HepG2 (cell line): ENCODE measurements around the gene SCAF4. TPM values are rescaled to one million over a fixed set of nuclear protein-coding genes. Genes with fewer than 3 reads are reported as not detected.

Experiments used
- ATAC-seq: fragments of 200-7000 bp; cut with Tn5 transposase; 3 replicates; pipeline ENCODE4 v1.9.1; 2020; ENCODE audit warnings: mild to moderate bottlenecking, moderate library complexity
- BruUV-seq: library from RNA; stranded (reverse); fragments of 400-500 nt; replicated peaks from 2 replicates; lab custom pipeline; 2021; lab: Mats Ljungman, UMichigan
- CTCF ChIA-PET: fragments of 300-600 bp; formaldehyde crosslinking; extraction: SDS; loops from one replicate; lab custom pipeline; 2021; ENCODE audit warnings: low total read pairs, inconsistent platforms, low intra/inter-chr PET ratio; lab: Yijun Ruan, JAX
- POLR2A ChIA-PET: fragments of 350-600 bp; sonication (Branson Sonifier 250); formaldehyde crosslinking; loops from one replicate; lab custom pipeline; 2020; ENCODE audit warnings: antibody characterized with exemption, inconsistent platforms; lab: Yijun Ruan, JAX
- DNase-seq: peaks from one replicate; pipeline ENCODE4 v3.0.0-alpha.2; 2015; ENCODE audit warnings: low spot score
- FAIRE-seq: peaks from 3 replicates; lab custom pipeline; 2011; peaks lifted over from hg19 to GRCh38; lab: Jason Lieb, UNC
- H2AFZ ChIP-seq: one replicate; pipeline ENCODE4 v1.6.1; 2011; ENCODE audit warnings: low read length, inconsistent platforms
- H3K27ac ChIP-seq: fragments of 300-600 bp; 3 replicates; pipeline ENCODE4 v1.8.0; 2011; ENCODE audit warnings: mixed run types, mild to moderate bottlenecking, mixed read lengths, low read length, inconsistent platforms; ENCODE audit not compliant: insufficient read depth; ENCODE audit errors: extremely low read length
- H3K27me3 ChIP-seq, 2 experiments: fragments of 200-600 bp in 1 of 2; 2 replicates in 1 of 2; 3 replicates in 1 of 2; pipeline versions ENCODE4 v1.6.0 to v1.8.0; 2011; ENCODE audit warnings: low read length in 2 of 2, mild to moderate bottlenecking in 2 of 2, moderate library complexity in 2 of 2, inconsistent platforms in 1 of 2; ENCODE audit not compliant: insufficient read depth in 2 of 2, control insufficient read depth in 1 of 2
- H3K36me3 ChIP-seq, 2 experiments: fragments of 200-600 bp in 1 of 2; replicated peaks in 1 of 2; 2 replicates in 1 of 2; 3 replicates in 1 of 2; pipeline versions ENCODE4 v1.5.1 to v1.8.0; 2011; ENCODE audit warnings: low read length in 2 of 2, inconsistent platforms in 1 of 2; ENCODE audit not compliant: insufficient read depth in 2 of 2, control insufficient read depth in 1 of 2
- H3K4me1 ChIP-seq: 2 replicates; pipeline ENCODE4 v1.5.1; 2012; ENCODE audit warnings: low read length, inconsistent platforms; ENCODE audit not compliant: insufficient read depth
- H3K4me2 ChIP-seq: 2 replicates; pipeline ENCODE4 v1.6.0; 2011; ENCODE audit warnings: low read depth, low read length, inconsistent platforms
- H3K4me3 ChIP-seq, 3 experiments: fragments of 200-600 bp in 1 of 3; sonication (generic), shearing (Covaris generic) in 1 of 3; replicated peaks in 1 of 3; 2 replicates each; pipeline ENCODE4 v1.5.1; 2011 to 2016; ENCODE audit warnings: low read length in 3 of 3, inconsistent platforms in 2 of 3, low read depth in 2 of 3, mild to moderate bottlenecking in 2 of 3, control low read depth in 1 of 3, mixed read lengths in 1 of 3; ENCODE audit not compliant: insufficient read depth in 1 of 3
- H3K79me2 ChIP-seq: one replicate; pipeline ENCODE4 v1.6.1; 2011; ENCODE audit warnings: low read length, inconsistent platforms; ENCODE audit not compliant: insufficient read depth
- H3K9ac ChIP-seq: 2 replicates; pipeline ENCODE4 v1.6.0; 2011; ENCODE audit warnings: mild to moderate bottlenecking, low read depth, low read length, inconsistent platforms; ENCODE audit not compliant: insufficient read depth
- H3K9me3 ChIP-seq: 2 replicates; pipeline ENCODE4 v1.5.1; 2012; ENCODE audit warnings: mild to moderate bottlenecking, low read length
- H4K20me1 ChIP-seq: 2 replicates; pipeline ENCODE4 v1.6.0; 2011; ENCODE audit warnings: inconsistent platforms, mild to moderate bottlenecking, low read length, moderate library complexity; ENCODE audit not compliant: insufficient read depth
- EED ChIP-seq: sonication (generic); formaldehyde crosslinking; IDR thresholded peaks from 2 replicates; pipeline ENCODE4 v1.5.0; 2020; ENCODE audit warnings: mild to moderate bottlenecking, missing genetic modification reagents
- HNRNPLL ChIP-seq: fragments of 200-400 bp; formaldehyde crosslinking; IDR thresholded peaks from 2 replicates; pipeline ENCODE4 v1.6.1; 2017; ENCODE audit warnings: mild to moderate bottlenecking, low read depth, low read length; ENCODE audit not compliant: poor library complexity, severe bottlenecking
- MED1 ChIP-seq: sonication (generic); formaldehyde crosslinking; IDR thresholded peaks from 2 replicates; pipeline ENCODE4 v1.4.0; 2020; ENCODE audit warnings: missing genetic modification reagents
- RNF2 ChIP-seq: fragments of 450-650 bp; conservative IDR thresholded peaks from 2 replicates; pipeline ENCODE4 v1.6.1; 2016; ENCODE audit warnings: low read depth
- ZBTB7A ChIP-seq: sonication (generic); formaldehyde crosslinking; IDR thresholded peaks from 2 replicates; pipeline ENCODE4 v1.8.0; 2022; ENCODE audit warnings: mild to moderate bottlenecking, missing genetic modification reagents
- ZFP36 ChIP-seq: fragments of 150-350 bp; IDR thresholded peaks from 2 replicates; pipeline ENCODE4 v1.6.1; 2018; ENCODE audit warnings: borderline replicate concordance, low read length, low read depth; ENCODE audit not compliant: partially characterized antibody
- ZNF251 ChIP-seq: sonication (generic); formaldehyde crosslinking; IDR thresholded peaks from 2 replicates; pipeline ENCODE4 v1.9.0; 2021; ENCODE audit warnings: mild to moderate bottlenecking, missing genetic modification reagents
- ZNF30 ChIP-seq: sonication (generic); formaldehyde crosslinking; IDR thresholded peaks from 2 replicates; pipeline ENCODE4 v1.5.0; 2020; ENCODE audit warnings: mild to moderate bottlenecking, missing genetic modification reagents
- ZNF749 ChIP-seq: sonication (generic); formaldehyde crosslinking; IDR thresholded peaks from 2 replicates; pipeline ENCODE4 v1.8.0; 2022; ENCODE audit warnings: mild to moderate bottlenecking, missing genetic modification reagents, moderate library complexity, borderline replicate concordance
- ZNF772 ChIP-seq: sonication (generic); formaldehyde crosslinking; IDR thresholded peaks from 2 replicates; pipeline ENCODE4 v1.5.0; 2020; ENCODE audit warnings: mild to moderate bottlenecking, missing genetic modification reagents
- ZSCAN29 ChIP-seq: sonication (generic); formaldehyde crosslinking; conservative IDR thresholded peaks from 2 replicates; pipeline ENCODE4 v1.4.0; 2020; ENCODE audit warnings: mild to moderate bottlenecking, missing genetic modification reagents
- WGBS: methylation state at CpG from one replicate; pipeline ENCODE4 v1.1.6; 2017; ENCODE audit warnings: low lambda C conversion rate; 5-methylcytosine and 5-hydroxymethylcytosine counted together
- in situ Hi-C: cut with HindIII; loops from 2 replicates; pipeline ENCODE4 v1.10.0; 2017; ENCODE audit warnings: low pct_unique_long_range_greater_than_20kb; ENCODE audit not compliant: extremely low pct_ligation_motif_present
- intact Hi-C: fragments of 100-400 bp; cut with micrococcal nuclease; formaldehyde crosslinking; loops from one replicate; pipeline ENCODE4 v1.10.0; 2022; ENCODE audit not compliant: unreplicated experiment
- polyA plus RNA-seq, 8 experiments: library from polyadenylated mRNA; depleted of rRNA in 3 of 8; stranded (reverse) in 7 of 8; unstranded in 1 of 8; fragments of >200 nt; fragmentation: Illumina TruSeq in 4 of 8; extraction: Trizol in 4 of 8; gene quantifications; 2 replicates each; pipeline versions ENCODE4 v1.2.1 to v1.2.3, GENCODE V29; 2011 to 2016; ENCODE audit warnings: low read depth in 4 of 8, missing spikeins in 1 of 8, mixed read lengths in 1 of 8; ENCODE audit not compliant: insufficient read depth in 1 of 8
- total RNA-seq, 5 experiments: library from RNA; depleted of rRNA; stranded (reverse); fragments of >200 nt; fragmentation: Illumina TruSeq; extraction: Trizol; gene quantifications; 2 replicates each; pipeline ENCODE4 v1.2.3, GENCODE V29; 2016; ENCODE audit warnings: low read depth in 1 of 5
- TF ChIP-seq, protein P1 (sequence below): sonication (generic); formaldehyde crosslinking; conservative IDR thresholded peaks from 2 replicates; pipeline ENCODE4 v1.8.1; 2023; ENCODE audit warnings: missing genetic modification reagents
- TF ChIP-seq, protein P2 (sequence below): sonication (generic); formaldehyde crosslinking; IDR thresholded peaks from 2 replicates; pipeline ENCODE4 v1.4.0; 2020; ENCODE audit warnings: missing genetic modification reagents, mild to moderate bottlenecking, borderline replicate concordance
- TF ChIP-seq, protein P3 (sequence below): sonication (generic); formaldehyde crosslinking; IDR thresholded peaks from 2 replicates; pipeline ENCODE4 v1.4.0; 2020; ENCODE audit warnings: missing genetic modification reagents, borderline replicate concordance
- TF ChIP-seq, protein P4 (sequence below): sonication (generic); formaldehyde crosslinking; IDR thresholded peaks from 2 replicates; pipeline ENCODE4 v1.4.0; 2020; ENCODE audit warnings: missing genetic modification reagents

SCAF4 gene
- total and polyA plus RNA-seq, 2 of the 13 experiments (the other 11 are each of a cell fraction or from before 2014, with no cell fraction given): 9.1 to 11.5 TPM

DNA sequence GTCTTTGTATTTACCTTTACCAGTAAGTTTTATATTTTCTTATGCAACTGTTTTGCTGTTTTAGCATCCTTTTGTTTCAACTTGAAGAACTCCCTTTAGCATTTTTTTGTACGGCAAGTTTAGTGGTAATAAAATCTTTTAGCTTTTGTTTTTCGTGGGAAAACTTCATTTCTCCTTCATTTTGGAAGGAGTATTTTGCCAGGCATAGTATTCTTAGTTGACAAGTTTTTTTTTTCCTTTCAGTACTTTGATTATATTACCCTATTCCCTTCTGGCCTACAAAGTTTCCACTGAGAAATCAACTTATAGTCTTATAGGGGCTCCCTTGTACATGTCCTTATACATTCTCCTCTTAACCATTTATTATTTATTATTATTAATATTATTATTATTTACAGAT lies 95.0 kb downstream of the SCAF4 start:
- H2AFZ ChIP-seq: no peak overlapping the region
- ChIA-PET CTCF (no interaction called here), POLR2A (no interaction called here)
- H3K9me3 ChIP-seq: no peaks in the 10 kb centered on the region
- FAIRE-seq: no peak
- no peak overlapping the region for H3K4me3 ChIP-seq
- H3K4me1 ChIP-seq: no peaks in the 10 kb centered on the region
- H3K79me2 ChIP-seq: no peaks in the 10 kb centered on the region
- no peaks in the 10 kb centered on the region for H3K27me3 ChIP-seq
- BruUV-seq: no TSS peak
- TF ChIP-seq ZBTB7A (CRISPR knock-in tag) (no peak), MED1 (CRISPR knock-in tag) (no peak), ZSCAN29 (CRISPR knock-in tag) (no peak), ZNF30 (CRISPR knock-in tag) (no peak), ZFP36 (no peak), ZNF251 (CRISPR knock-in tag) (no peak), HNRNPLL (no peak), ZNF749 (CRISPR knock-in tag) (no peak), ZNF772 (CRISPR knock-in tag) (no peak), EED (CRISPR knock-in tag) (no peak), RNF2 (no peak)
- TF ChIP-seq, protein P1, sequence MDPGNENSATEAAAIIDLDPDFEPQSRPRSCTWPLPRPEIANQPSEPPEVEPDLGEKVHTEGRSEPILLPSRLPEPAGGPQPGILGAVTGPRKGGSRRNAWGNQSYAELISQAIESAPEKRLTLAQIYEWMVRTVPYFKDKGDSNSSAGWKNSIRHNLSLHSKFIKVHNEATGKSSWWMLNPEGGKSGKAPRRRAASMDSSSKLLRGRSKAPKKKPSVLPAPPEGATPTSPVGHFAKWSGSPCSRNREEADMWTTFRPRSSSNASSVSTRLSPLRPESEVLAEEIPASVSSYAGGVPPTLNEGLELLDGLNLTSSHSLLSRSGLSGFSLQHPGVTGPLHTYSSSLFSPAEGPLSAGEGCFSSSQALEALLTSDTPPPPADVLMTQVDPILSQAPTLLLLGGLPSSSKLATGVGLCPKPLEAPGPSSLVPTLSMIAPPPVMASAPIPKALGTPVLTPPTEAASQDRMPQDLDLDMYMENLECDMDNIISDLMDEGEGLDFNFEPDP (CRISPR knock-in tag): no peak
- TF ChIP-seq, protein P2, sequence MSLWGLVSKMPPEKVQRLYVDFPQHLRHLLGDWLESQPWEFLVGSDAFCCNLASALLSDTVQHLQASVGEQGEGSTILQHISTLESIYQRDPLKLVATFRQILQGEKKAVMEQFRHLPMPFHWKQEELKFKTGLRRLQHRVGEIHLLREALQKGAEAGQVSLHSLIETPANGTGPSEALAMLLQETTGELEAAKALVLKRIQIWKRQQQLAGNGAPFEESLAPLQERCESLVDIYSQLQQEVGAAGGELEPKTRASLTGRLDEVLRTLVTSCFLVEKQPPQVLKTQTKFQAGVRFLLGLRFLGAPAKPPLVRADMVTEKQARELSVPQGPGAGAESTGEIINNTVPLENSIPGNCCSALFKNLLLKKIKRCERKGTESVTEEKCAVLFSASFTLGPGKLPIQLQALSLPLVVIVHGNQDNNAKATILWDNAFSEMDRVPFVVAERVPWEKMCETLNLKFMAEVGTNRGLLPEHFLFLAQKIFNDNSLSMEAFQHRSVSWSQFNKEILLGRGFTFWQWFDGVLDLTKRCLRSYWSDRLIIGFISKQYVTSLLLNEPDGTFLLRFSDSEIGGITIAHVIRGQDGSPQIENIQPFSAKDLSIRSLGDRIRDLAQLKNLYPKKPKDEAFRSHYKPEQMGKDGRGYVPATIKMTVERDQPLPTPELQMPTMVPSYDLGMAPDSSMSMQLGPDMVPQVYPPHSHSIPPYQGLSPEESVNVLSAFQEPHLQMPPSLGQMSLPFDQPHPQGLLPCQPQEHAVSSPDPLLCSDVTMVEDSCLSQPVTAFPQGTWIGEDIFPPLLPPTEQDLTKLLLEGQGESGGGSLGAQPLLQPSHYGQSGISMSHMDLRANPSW (CRISPR knock-in tag): no peak
- TF ChIP-seq, protein P3, sequence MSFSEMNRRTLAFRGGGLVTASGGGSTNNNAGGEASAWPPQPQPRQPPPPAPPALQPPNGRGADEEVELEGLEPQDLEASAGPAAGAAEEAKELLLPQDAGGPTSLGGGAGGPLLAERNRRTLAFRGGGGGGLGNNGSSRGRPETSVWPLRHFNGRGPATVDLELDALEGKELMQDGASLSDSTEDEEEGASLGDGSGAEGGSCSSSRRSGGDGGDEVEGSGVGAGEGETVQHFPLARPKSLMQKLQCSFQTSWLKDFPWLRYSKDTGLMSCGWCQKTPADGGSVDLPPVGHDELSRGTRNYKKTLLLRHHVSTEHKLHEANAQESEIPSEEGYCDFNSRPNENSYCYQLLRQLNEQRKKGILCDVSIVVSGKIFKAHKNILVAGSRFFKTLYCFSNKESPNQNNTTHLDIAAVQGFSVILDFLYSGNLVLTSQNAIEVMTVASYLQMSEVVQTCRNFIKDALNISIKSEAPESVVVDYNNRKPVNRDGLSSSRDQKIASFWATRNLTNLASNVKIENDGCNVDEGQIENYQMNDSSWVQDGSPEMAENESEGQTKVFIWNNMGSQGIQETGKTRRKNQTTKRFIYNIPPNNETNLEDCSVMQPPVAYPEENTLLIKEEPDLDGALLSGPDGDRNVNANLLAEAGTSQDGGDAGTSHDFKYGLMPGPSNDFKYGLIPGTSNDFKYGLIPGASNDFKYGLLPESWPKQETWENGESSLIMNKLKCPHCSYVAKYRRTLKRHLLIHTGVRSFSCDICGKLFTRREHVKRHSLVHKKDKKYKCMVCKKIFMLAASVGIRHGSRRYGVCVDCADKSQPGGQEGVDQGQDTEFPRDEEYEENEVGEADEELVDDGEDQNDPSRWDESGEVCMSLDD (CRISPR knock-in tag): no peak
- TF ChIP-seq, protein P4, sequence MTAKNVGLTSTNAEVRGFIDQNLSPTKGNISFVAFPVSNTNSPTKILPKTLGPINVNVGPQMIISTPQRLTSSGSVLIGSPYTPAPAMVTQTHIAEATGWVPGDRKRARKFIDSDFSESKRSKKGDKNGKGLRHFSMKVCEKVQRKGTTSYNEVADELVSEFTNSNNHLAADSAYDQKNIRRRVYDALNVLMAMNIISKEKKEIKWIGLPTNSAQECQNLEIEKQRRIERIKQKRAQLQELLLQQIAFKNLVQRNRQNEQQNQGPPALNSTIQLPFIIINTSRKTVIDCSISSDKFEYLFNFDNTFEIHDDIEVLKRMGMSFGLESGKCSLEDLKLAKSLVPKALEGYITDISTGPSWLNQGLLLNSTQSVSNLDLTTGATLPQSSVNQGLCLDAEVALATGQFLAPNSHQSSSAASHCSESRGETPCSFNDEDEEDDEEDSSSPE (CRISPR knock-in tag): no peak
- no peak overlapping the region for H3K27ac ChIP-seq
- no peak overlapping the region for H3K9ac ChIP-seq
- no peaks in the 10 kb centered on the region for H4K20me1 ChIP-seq
- no peak overlapping the region for H3K4me2 ChIP-seq
- no peak for ATAC-seq
- intact Hi-C loops (no loop called here), in situ Hi-C loops (no loop called here)
- DNase-seq: no peak
- no peaks in the 10 kb centered on the region for H3K36me3 ChIP-seq
- 51% methylated on average over 2 of the region's 2 CpGs for WGBS
